ENCODE measurements around the gene RASAL2.
A peak's percentile ranks its signal among the peaks of the same experiment; 100 is the strongest.

RASAL2 gene

DNA sequence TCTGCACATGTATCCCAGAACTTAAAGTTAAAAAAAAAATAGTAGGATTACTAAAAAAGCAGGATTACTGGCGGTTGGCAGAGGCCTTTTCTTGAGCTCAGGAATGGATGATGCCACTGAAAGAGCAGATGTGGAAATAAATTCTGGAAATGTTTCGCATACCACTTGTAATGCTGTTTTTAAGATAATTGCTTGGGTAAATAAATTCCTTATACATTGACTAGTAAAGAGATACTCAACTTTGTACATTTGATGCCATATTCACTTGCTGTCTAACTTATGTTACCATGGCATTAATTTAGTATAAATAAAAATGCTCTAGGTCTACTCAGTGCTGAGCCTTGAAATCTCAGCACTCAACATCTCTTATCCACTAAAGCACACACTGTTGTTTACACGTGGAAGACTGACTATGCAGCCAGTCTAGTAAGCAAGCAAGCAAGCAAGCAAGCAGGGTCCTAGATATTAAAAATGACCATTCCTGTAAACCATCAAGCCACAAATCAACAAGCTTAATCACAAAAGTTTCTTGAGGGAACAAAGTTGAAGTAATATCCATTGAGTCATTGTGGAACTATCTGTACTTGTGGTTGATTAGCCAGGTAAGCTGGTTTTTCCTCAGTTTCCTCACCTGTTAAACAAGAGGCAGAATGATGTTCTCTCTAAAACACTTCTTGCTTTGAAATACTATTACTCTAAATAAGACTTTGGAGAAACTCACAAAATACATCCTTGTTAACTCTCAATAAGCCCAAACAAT lies 1.7 kb upstream of the RASAL2 start:
- Mint-ChIP-seq H3K27me3 (peaks cover 63% of the 10 kb centered on the region), H3K4me3 (peak overlapping the region; percentile 63), H3K36me3 (ENCODE audit: low read depth) (no peaks in the 10 kb centered on the region), H3K9me3 (peaks cover 4% of the 10 kb centered on the region), H3K4me1 (peaks cover 15% of the 10 kb centered on the region), H3K27ac (no peak overlapping the region)
- DNase-seq (no peak), ATAC-seq (no peak)

DNA sequence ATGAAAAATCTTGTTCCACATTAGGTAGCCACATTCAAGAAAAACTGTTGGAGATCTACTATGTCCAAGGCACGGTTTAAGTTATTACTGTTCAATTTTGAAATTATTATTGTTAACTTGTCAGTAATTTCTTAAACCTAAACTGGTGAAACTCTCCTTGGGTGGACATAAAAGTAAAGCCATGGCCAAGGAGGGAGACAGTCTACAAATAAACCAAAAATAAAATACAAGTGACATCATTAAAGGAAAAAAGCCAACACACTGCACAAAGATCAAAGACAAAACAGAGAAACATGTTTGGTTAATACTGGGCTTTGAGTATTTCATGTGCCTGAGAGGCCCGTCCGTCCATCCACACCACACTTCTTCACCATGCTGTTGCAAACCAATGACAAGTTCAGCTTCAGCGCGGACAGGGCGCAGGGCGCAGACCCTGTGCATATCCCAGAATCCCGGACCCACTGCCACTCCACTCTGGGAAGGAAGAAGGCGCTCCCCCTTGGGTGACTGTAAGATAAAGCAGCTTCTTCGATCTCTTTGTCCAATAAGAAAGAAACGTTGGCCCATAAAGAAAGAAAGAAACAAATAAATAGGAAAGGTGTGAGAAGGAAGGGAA lies 918 bp upstream of the RASAL2 start:
- Mint-ChIP-seq H3K27ac (no peak overlapping the region), H3K4me1 (peaks cover 15% of the 10 kb centered on the region), H3K27me3 (peaks cover 63% of the 10 kb centered on the region), H3K4me3 (peak overlapping the region; percentile 63), H3K9me3 (peaks cover 4% of the 10 kb centered on the region), H3K36me3 (ENCODE audit: low read depth) (no peaks in the 10 kb centered on the region)
- ATAC-seq (no peak), DNase-seq (no peak)

- peak overlapping the region; percentile 63 for H3K4me3 Mint-ChIP-seq
- H3K36me3 Mint-ChIP-seq (ENCODE audit: low read depth) = no peaks in the 10 kb centered on the region
- H3K4me1 Mint-ChIP-seq = peaks cover 15% of the 10 kb centered on the region
- ATAC-seq (peak; percentile 78), DNase-seq (peak; percentile 44)
- peaks cover 4% of the 10 kb centered on the region for H3K9me3 Mint-ChIP-seq
- no peak overlapping the region for H3K27ac Mint-ChIP-seq
- H3K27me3 Mint-ChIP-seq = peaks cover 65% of the 10 kb centered on the region
Observed at GRCh38 chr1:178093494-178093950, 382 bp upstream of the RASAL2 start.

- Mint-ChIP-seq H3K4me1 (peaks cover 15% of the 10 kb centered on the region), H3K4me3 (peak overlapping the region; percentile 17), H3K9me3 (peaks cover 4% of the 10 kb centered on the region), H3K27me3 (peaks cover 59% of the 10 kb centered on the region), H3K36me3 (ENCODE audit: low read depth) (no peaks in the 10 kb centered on the region), H3K27ac (no peak overlapping the region)
- DNase-seq = no peak
- ATAC-seq = no peak
Observed at GRCh38 chr1:178094739-178095645, 1.1 kb downstream of the RASAL2 start.

GRCh38 chr1:178096421-178096820 lies 2.5 kb downstream of the RASAL2 start:
- H3K27me3 Mint-ChIP-seq = peaks cover 49% of the 10 kb centered on the region
- H3K4me3 Mint-ChIP-seq = no peak overlapping the region
- H3K9me3 Mint-ChIP-seq = peaks cover 4% of the 10 kb centered on the region

DNA sequence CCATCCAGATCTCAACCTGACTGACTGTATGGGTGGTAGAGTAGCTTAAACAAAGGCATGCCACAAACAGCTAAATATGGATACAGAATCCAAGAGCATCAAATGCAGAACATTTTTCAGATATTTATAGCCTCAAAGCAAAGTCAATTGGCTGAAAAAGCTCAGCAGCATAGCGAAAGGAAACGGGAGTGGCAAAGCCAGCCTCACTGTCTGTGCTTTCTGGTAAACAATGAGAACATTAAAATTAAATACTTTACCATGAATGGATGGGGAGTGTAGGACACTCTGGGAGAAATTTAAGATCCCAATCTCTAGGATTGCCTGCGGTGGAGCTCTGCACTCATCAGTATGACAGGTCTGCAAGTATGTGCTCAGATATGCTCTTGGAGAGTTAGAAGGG lies 4.4 kb downstream of the RASAL2 start:
- ATAC-seq = no peak
- Mint-ChIP-seq H3K36me3 (ENCODE audit: low read depth) (no peaks in the 10 kb centered on the region), H3K4me1 (peaks cover 6% of the 10 kb centered on the region), H3K27ac (no peak overlapping the region), H3K27me3 (peaks cover 34% of the 10 kb centered on the region), H3K4me3 (no peak overlapping the region), H3K9me3 (peaks cover 4% of the 10 kb centered on the region)
- no peak for DNase-seq

More at GRCh38 chr1:178096421-178096820, 2.5 kb downstream of the RASAL2 start:
- Mint-ChIP-seq H3K4me1 (peaks cover 15% of the 10 kb centered on the region), H3K36me3 (ENCODE audit: low read depth) (no peaks in the 10 kb centered on the region), H3K27ac (no peak overlapping the region)
- ATAC-seq (no peak), DNase-seq (no peak)

- H3K27ac Mint-ChIP-seq = no peak overlapping the region
- no peak for ATAC-seq
- peaks cover 12% of the 10 kb centered on the region for H3K27me3 Mint-ChIP-seq
- no peaks in the 10 kb centered on the region for H3K9me3 Mint-ChIP-seq
- H3K4me1 Mint-ChIP-seq = no peaks in the 10 kb centered on the region
- H3K36me3 Mint-ChIP-seq (ENCODE audit: low read depth) = no peaks in the 10 kb centered on the region
- no peak overlapping the region for H3K4me3 Mint-ChIP-seq
- no peak for DNase-seq
Observed at GRCh38 chr1:178101266-178101630, 7.3 kb downstream of the RASAL2 start.

GRCh38 chr1:178101654-178102053 lies 7.8 kb downstream of the RASAL2 start:
- Mint-ChIP-seq H3K36me3 (ENCODE audit: low read depth) (no peaks in the 10 kb centered on the region), H3K4me1 (no peaks in the 10 kb centered on the region), H3K9me3 (no peaks in the 10 kb centered on the region), H3K27ac (no peak overlapping the region), H3K4me3 (no peak overlapping the region), H3K27me3 (peaks cover 8% of the 10 kb centered on the region)
- DNase-seq (no peak), ATAC-seq (no peak)

DNA sequence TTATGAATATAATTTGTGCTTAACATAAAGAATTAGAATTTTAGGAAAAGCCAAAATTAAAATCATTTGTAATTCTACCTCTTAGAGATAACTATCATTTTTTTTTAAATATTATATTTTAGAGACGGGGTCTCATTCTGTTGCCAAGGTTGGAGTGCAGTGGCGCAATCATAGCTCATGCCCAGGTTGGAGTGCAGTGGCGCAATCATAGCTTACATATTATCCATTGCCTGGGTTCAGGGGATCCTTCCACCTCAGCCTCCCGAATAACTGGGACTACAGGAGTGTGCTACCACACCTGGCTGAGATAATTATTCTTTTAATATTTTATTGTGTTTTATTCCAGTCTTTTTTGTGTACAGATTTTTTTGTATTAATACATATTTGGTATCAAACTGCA lies 8.3 kb downstream of the RASAL2 start:
- Mint-ChIP-seq H3K36me3 (ENCODE audit: low read depth) (no peaks in the 10 kb centered on the region), H3K4me1 (no peaks in the 10 kb centered on the region), H3K9me3 (no peaks in the 10 kb centered on the region), H3K27ac (no peak overlapping the region), H3K4me3 (no peak overlapping the region), H3K27me3 (peaks cover 5% of the 10 kb centered on the region)
- no peak for ATAC-seq
- no peak for DNase-seq

GRCh38 chr1:178107823-178108222 lies 13.9 kb downstream of the RASAL2 start:
- Mint-ChIP-seq H3K4me3 (no peak overlapping the region), H3K27ac (no peak overlapping the region), H3K4me1 (no peaks in the 10 kb centered on the region), H3K36me3 (ENCODE audit: low read depth) (no peaks in the 10 kb centered on the region), H3K9me3 (no peaks in the 10 kb centered on the region), H3K27me3 (no peaks in the 10 kb centered on the region)
- DNase-seq = no peak
- ATAC-seq = no peak

DNA sequence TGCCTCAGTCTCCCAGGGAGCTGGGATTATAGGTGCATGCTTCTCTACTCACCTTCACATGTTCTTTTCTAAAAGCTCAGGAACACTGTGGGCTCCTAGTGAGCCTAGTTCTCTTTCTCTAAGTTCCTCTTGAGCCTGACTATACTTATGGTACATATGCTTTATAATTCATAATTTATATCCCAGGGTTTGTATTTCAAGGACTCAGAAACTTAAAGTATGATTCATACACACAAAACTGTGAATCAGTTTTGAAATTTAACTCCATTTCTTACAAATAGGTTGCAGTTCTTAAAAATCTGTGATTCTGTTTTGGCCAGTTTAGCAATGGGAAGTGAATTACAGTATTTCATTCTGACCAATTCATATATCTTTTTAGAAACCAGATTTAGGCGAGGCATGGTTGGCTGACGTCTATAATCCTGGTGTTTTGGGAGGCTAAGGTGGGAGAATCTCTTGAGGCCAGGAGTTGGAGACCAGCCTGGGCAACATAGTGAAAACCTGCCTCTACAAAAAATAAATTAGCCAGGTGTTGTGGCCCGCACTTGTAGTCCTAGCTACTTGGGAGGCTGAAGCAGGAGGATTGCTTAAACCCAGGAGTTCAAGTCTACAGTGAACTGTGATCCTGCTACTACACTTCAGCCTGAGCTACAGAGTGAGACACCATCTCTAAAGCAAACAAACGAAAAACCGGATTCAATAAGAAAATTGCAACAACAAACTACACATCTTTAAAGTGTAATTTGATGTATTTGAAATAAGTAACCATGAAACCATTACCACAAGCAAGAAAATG lies 15.6 kb downstream of the RASAL2 start:
- DNase-seq (no peak), ATAC-seq (no peak)
- H3K4me1 Mint-ChIP-seq = no peaks in the 10 kb centered on the region
- no peak overlapping the region for H3K27ac Mint-ChIP-seq
- H3K27me3 Mint-ChIP-seq = no peaks in the 10 kb centered on the region
- no peak overlapping the region for H3K4me3 Mint-ChIP-seq
- no peaks in the 10 kb centered on the region for H3K36me3 Mint-ChIP-seq (ENCODE audit: low read depth)
- no peaks in the 10 kb centered on the region for H3K9me3 Mint-ChIP-seq

DNA sequence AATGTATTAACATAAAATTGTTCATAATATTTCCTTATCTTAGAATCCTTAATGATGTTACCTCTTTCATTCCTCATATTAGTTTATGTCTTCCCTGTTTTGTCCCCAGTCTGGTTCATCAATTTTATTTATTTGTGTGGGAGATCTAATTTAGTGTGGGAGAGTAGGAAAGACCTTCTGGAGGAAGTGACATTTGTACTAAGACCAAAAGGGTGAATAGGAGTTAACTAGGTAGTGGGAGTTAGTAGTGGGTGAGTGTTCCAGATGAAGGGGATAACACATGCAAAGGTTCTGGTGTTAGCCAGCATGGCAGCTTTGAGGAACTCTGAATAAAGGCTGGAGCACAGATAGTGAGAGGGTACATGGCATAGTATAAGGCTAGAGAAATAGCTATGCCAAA lies 21.4 kb downstream of the RASAL2 start:
- DNase-seq (no peak), ATAC-seq (no peak)
- peaks cover 8% of the 10 kb centered on the region for H3K9me3 Mint-ChIP-seq
- H3K27ac Mint-ChIP-seq = no peak overlapping the region
- H3K27me3 Mint-ChIP-seq = no peaks in the 10 kb centered on the region
- no peak overlapping the region for H3K4me3 Mint-ChIP-seq
- H3K4me1 Mint-ChIP-seq = no peaks in the 10 kb centered on the region
- H3K36me3 Mint-ChIP-seq (ENCODE audit: low read depth) = no peaks in the 10 kb centered on the region

- ATAC-seq = no peak
- Mint-ChIP-seq H3K4me1 (no peaks in the 10 kb centered on the region), H3K4me3 (no peak overlapping the region), H3K36me3 (ENCODE audit: low read depth) (no peaks in the 10 kb centered on the region), H3K27ac (no peak overlapping the region), H3K27me3 (no peaks in the 10 kb centered on the region), H3K9me3 (peaks cover 8% of the 10 kb centered on the region)
- DNase-seq = no peak
Observed at GRCh38 chr1:178118524-178118923, 24.6 kb downstream of the RASAL2 start.

- H3K36me3 Mint-ChIP-seq (ENCODE audit: low read depth) = no peaks in the 10 kb centered on the region
Observed at GRCh38 chr1:178119628-178120027, 25.7 kb downstream of the RASAL2 start.

More at GRCh38 chr1:178119628-178120027, 25.7 kb downstream of the RASAL2 start:
- Mint-ChIP-seq H3K27me3 (no peaks in the 10 kb centered on the region), H3K9me3 (peaks cover 8% of the 10 kb centered on the region), H3K27ac (no peak overlapping the region), H3K4me1 (no peaks in the 10 kb centered on the region), H3K4me3 (no peak overlapping the region)
- ATAC-seq (no peak), DNase-seq (no peak)
